HG03108 (cell line): ENCODE measurements around the gene STK26.
"Not testable (repeated sequence)": the region's sequence is repeated elsewhere in the genome, so short reads cannot be mapped to it uniquely, and the experiment has no call there.

Experiments
- ATAC-seq: cut with Tn5 transposase; IDR thresholded peaks from one replicate; pipeline ENCODE4 v1.9.1; 2021; ENCODE audit warnings: moderate library complexity; ENCODE audit not compliant: unreplicated experiment

Gene STK26

DNA sequence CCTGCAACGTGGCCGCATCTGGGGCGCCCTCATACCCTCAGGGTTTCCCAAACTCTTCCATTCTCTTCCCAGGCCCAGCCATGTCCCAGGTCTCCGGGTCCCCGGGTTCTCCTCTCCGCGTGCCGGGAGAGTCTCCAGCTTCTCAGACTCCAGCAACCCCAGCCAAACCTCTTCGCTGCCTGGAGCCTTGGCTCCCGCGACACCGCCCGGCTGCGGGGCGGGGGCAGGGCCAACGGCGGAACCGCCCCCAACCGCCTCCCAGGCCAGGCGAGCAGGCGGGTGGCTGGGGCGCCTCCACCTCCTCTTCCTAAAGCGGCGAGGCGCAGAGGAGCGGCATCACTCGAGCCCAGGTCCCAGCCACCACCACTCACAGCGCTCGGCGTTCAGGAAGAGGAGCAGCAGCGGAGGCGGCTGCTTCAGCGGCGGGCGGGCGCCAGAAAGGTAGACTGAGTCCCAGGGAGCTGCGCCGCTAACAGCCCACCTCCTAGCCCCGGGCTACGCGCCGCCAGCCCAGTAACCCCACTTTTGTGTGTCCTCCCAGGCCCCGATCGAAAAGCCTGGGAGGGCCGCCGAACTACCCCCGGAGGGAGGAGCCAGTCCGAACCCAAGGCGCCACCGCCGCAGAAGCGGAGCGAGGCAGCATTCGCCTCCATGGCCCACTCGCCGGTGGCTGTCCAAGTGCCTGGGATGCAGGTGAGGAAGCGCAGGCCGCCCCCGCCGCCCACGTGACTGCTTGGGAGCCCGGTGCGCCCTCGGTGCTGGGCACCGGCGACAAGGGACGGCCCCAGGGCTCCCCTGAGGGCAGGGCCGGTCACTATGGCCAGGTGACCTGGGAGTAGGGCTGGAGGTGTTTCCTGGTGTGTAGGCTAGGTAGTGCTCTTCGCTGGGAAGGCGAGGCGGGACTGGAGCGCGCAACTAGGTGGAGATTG lies at the start of gene STK26:
Gene STK26, plus strand, starts transcription at position 336 of the 929 bp plus-strand sequence. Its CDS starts 316 bp downstream, at position 652.
- ATAC-seq, result peak; percentile 71

DNA sequence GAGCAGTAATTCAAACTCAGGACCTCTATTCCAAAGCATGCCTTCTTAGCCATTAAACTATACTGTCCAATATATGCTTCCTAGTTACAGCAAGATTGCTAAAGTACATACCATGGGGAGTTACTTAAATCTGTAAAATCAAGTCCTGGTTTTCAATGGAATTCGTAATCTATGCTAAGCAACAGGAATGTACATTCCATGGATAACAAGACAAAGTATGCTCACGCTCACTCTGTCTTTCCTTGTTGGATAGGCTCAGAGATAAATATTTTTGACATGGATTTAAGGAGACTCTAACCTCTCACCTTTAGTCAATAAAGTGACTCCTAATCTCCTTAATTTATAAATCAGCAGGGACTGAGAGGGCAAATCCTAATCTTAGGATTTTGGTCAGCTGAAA lies 47.3 kb upstream of the STK26 start:
- no peak for ATAC-seq

DNA sequence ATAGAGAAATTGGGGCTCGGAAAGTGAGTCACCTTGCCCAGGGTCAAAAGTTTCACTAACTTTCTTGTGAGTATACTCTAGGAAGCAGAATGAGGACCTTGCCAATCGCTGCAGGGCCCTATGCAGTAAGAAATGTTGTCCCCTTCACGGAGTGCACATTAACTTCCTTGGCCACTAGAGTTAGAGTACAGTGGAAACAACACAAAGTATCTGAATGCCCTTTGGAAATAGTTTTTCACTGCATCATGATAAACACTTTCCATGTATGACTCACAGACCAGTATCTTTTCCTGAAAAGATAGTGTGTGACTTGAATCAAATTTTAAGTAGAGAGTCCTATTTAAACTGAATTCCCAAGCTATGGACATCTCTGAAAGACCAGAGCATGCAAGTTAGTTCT lies 45.5 kb upstream of the STK26 start:
- ATAC-seq, result no peak

DNA sequence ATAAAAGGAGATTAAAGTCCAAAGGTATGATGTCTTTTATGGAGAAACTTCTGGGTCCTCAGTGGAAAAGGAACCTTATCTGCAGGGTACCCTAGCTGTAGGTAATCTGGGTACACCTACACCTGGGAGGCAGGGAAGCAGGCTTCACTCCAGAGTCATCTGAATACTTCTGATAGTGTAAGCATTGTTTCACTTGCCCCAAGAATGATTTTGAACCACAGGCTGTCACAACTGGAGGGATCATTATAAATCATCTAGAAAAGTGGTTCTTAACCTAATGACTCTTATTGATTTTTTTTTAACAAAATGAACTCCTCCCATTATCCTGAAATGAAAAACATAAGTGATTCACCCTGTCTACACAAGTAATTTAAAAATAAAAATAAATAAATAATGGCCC lies 44.0 kb upstream of the STK26 start:
- no peak for ATAC-seq

DNA sequence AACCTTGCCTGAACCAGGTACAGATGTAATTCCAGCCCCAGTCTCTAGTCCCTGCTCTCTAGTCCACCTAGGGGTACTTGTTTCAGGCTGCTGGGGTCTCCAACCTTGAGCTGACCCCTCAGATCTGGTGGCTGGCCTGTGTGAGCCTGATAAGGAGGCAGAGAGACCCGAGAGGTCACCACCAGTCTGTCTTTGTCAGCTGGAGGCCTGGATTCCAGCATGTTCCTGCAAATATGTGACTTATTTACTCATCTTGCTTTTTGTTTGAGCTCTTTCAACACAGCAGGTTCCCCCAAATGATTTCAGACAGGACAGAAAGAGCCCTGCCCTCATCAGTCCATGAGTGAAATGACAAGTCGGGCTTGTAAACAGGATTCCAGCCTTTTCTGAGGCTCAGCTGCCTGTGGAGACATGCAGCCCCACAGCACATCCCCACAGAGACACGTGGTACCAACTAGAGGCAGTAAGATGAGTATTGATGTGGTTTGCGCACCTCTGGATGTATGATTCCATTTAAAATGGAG lies 37.5 kb upstream of the STK26 start:
- no peak for ATAC-seq

DNA sequence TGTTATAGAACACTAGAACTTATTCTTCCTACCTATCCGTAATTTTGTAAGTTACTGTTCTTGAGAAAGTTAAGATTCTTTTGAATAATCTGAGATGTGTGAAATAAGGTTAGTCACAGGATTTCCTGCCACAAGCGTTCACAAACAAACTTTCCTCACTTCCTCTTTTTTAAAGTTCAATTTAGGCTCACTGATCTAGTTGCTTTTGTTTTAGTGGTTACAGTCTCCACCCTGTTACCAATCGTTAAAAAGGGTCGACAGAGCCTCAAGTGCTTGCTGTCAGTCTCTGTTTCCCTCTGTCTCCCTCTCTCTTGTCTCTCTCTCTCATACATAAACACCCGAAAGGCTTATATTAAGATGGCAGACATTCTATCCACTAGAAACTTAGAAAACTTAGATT lies 35.9 kb upstream of the STK26 start:
- ATAC-seq, result peak; percentile 95

DNA sequence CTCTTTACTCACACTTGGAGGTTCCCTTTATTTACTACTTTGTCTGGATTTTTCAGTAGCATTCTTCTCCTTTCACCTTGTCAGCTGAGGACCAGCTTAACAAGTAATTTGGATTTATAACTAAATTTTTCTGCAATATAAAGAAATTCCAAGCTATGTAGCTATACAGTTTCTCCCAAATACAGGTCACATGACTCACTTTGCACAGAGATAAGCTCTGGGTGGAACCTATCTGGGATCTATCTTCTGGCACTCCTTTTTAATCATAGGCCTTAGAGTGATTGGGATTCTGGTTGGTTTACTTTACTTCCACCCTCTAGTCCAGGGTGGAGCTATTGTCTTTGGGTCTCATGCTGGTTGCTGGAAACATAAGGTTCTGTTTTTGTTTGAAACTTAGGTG lies 34.9 kb upstream of the STK26 start:
- no peak for ATAC-seq

GRCh38 chrX:132001127-132001526 lies 22.0 kb upstream of the STK26 start:
- ATAC-seq, result no peak

GRCh38 chrX:132004728-132005127 lies 18.4 kb upstream of the STK26 start:
- no peak for ATAC-seq

GRCh38 chrX:132009350-132009749 lies 13.8 kb upstream of the STK26 start:
- no peak for ATAC-seq

- ATAC-seq, result not testable (repeated sequence)
Measured at GRCh38 chrX:132010213-132010612, 12.9 kb upstream of the STK26 start.

GRCh38 chrX:132015875-132016274 lies 7.2 kb upstream of the STK26 start:
- ATAC-seq, result no peak

DNA sequence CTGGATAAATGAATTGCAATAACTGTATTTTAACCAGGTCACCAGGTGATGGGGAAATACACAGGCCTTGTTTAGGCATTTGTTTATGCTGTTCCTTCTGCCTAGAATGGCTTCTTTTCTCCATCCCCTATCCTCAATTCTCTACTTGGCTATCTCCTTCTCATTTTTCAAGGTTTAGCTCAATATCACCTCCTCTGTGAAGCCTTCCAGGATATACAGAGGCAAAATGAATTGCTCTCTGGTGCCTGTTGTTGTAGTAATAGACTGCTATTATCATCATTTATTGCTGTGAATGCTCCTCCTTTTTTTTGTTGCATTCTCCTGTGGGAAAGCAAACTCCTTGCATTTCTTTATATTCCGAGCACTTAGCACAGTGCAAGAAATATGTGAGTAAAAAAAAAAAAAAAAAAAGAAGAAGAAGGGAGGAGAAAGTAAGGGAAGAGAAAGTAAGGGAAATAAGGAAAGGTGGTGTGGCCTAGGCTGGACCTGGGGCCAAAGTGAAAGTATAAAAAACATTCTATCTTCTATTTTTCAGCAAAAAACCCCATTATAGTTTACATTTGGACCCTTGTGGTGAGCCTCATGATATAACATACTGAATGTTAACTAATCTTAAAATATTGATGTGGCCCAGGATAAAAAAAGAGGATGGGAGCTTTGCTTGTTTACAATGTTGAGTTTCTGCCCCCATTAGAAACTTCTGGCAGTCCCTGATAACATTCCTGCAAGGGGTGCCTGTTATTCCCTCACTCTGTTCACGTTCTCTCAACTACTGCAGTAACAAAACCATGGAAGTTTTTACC lies 6.3 kb upstream of the STK26 start:
- ATAC-seq, result no peak

DNA sequence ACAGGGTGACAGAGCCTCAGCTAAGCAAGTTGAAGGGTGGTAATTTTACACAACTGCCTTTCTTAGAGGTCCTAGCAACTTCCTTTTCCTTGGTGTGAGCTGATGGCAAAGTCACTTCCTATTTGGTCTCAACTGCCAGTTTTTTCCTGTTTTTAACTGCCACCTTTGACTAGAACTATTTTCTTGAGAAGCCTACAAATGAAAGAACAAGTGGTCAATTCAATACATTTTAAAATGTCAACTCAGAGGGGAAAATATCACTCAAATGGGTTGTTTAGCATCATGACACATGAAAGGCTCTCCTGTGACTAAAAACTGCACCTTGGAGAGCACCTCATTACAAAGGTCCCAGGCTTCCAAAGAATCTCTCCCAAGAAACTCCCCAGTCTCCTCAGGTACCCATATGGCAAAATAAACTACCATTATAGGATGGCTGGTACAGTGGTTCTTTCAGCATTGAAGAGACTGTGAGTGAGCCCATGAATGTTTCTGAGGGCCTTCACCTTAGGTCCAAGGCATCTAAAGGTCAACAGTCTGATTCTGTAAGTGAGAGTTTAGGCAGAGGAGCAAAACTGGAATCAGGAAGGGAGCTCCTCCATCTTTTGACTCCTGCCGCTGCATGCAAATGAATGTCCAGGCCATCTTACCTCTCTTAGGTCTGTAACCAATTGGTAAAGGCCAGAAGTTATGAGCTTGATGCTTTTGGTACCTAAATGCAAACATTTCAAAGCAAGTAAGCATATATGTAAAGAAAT lies 5.5 kb upstream of the STK26 start:
- no peak for ATAC-seq

GRCh38 chrX:132022198-132022966 lies 720 bp upstream of the STK26 start:
- no peak for ATAC-seq

GRCh38 chrX:132023896-132024386 lies 839 bp downstream of the STK26 start:
- peak; percentile 39 for ATAC-seq

GRCh38 chrX:132025041-132025440 lies 1.9 kb downstream of the STK26 start:
- ATAC-seq, result no peak

DNA sequence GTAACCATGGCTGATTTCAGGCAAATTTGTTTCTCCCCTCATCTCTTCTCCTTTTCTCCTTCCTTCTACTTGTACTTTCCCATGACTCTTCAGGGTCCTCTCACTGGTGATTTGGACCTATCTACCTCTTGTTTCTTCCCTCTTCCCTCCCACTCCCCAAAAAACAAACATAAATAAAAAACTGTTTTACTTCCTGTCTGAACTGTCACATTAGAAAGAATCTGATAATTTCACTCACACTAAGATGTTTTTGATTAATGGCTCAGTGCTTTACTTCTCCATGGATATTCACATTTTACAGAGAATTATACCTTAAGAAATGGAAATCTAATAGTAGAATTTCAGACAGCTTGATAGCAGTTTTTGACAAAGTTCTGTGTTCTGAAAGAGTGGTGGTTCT lies 7.2 kb downstream of the STK26 start:
- no peak for ATAC-seq

GRCh38 chrX:132031867-132032266 lies 8.8 kb downstream of the STK26 start:
- no peak for ATAC-seq

DNA sequence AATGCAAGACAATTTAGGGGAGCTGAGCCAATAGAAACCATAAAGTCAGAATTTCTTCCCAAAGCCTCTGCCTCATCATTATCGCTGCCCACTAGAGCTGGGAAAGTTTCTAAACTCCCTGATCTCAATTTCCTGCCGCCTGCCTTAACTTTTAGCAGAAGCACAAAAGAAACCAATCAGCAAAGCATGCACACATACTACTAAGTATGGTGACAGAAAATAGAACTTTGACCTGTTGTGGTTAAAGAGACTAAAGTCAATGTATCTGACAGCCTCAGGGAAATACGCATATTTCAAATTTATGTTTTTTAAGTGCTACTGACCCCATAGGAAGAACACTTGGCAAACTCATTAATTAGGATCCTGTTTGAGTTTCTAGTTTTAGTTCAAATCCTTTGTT lies 10.1 kb downstream of the STK26 start:
- no peak for ATAC-seq
